Tibial nerve (tissue), 4 donors: Measurements from ENCODE around the gene COBL.

Experiments used
- EP300 ChIP-seq, 2 donors: sonication (generic); formaldehyde crosslinking; IDR thresholded peaks; one replicate each; pipeline ENCODE4 v1.6.1; 2017; ENCODE audit warnings: antibody characterized with exemption in 2 of 2, mild to moderate bottlenecking in 1 of 2
- POLR2A ChIP-seq, 2 donors: fragments of 450-650 bp; IDR thresholded peaks; one replicate each; pipeline ENCODE4 v1.6.1; 2017; ENCODE audit warnings: antibody characterized with exemption in 2 of 2, mild to moderate bottlenecking in 2 of 2, moderate library complexity in 2 of 2
- TF ChIP-seq, protein P1 (sequence below), 5 experiments: fragments of 200-600 bp in 3 of 5; fragments of 450-650 bp in 2 of 5; sonication (generic) in 3 of 5; IDR thresholded peaks; one replicate each; pipeline ENCODE4 v1.5.1; 2016 to 2019; ENCODE audit warnings: antibody characterized with exemption in 5 of 5, mild to moderate bottlenecking in 3 of 5, moderate library complexity in 2 of 5

DNA sequence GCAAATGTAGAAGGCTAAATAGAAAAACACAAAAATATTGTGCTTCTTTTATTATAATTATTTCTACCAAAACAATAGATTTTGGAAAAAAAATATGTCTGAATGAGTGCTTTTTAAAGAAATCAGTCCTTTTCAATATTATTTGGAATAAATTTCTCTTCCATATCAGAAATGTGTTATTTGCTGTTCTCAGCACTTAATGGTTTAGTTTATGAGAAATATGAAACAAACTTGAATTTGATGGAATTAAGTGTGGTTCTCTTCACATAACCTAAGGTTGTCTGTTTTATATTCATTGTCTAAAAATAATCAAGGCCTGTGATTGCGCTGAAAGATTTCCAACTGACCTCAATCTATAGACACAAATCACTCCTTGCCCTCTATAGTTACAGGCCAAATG lies 203.0 kb downstream of the COBL start:
- TF ChIP-seq POLR2A (IDR thresholded peaks at IDR 0.05) (no peak), EP300 (IDR thresholded peaks at IDR 0.05) (no peak)
- TF ChIP-seq, protein P1, sequence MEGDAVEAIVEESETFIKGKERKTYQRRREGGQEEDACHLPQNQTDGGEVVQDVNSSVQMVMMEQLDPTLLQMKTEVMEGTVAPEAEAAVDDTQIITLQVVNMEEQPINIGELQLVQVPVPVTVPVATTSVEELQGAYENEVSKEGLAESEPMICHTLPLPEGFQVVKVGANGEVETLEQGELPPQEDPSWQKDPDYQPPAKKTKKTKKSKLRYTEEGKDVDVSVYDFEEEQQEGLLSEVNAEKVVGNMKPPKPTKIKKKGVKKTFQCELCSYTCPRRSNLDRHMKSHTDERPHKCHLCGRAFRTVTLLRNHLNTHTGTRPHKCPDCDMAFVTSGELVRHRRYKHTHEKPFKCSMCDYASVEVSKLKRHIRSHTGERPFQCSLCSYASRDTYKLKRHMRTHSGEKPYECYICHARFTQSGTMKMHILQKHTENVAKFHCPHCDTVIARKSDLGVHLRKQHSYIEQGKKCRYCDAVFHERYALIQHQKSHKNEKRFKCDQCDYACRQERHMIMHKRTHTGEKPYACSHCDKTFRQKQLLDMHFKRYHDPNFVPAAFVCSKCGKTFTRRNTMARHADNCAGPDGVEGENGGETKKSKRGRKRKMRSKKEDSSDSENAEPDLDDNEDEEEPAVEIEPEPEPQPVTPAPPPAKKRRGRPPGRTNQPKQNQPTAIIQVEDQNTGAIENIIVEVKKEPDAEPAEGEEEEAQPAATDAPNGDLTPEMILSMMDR (IDR thresholded peaks at IDR 0.05), result no peak
